ENCODE measurements around the gene BRI3BP. TPM values are rescaled to one million over a fixed set of nuclear protein-coding genes. Genes with fewer than 3 reads are reported as not detected.
"Not testable (repeated sequence)": the region's sequence is repeated elsewhere in the genome, so short reads cannot be mapped to it uniquely, and the experiment has no call there.

The BRI3BP gene
- total RNA-seq, 1 donor from 2014 or later, result 3.9 TPM

GRCh38 chr12:125070112-125070511, 76.7 kb downstream of the BRI3BP start:
- no peak for DNase-seq

- no peak for DNase-seq
Measured at GRCh38 chr12:125070661-125071390, 77.4 kb downstream of the BRI3BP start.

- no peak for DNase-seq
Measured at GRCh38 chr12:125071456-125071855, 78.0 kb downstream of the BRI3BP start.

- no peak for DNase-seq
Measured at GRCh38 chr12:125072496-125072895, 79.1 kb downstream of the BRI3BP start.

- not testable (repeated sequence) for DNase-seq
Measured at GRCh38 chr12:125074294-125074693, 80.8 kb downstream of the BRI3BP start.

- no peak for DNase-seq
Measured at GRCh38 chr12:125076103-125076502, 82.7 kb downstream of the BRI3BP start.

GRCh38 chr12:125079084-125079483, 85.6 kb downstream of the BRI3BP start:
- DNase-seq, result no peak

GRCh38 chr12:125079648-125080645, 86.5 kb downstream of the BRI3BP start:
- DNase-seq, result no peak

Other genes with a start within 250 kb of the BRI3BP start
- gene SCARB1, start 129.8 kb upstream of the BRI3BP start, total RNA-seq, result 42.5 and 44.1 TPM in 2 replicates
- 1,840 and 2,354 TPM in 2 replicates for gene UBC, start 79.0 kb upstream of the BRI3BP start, total RNA-seq
- gene DHX37, start 4.5 kb upstream of the BRI3BP start, total RNA-seq, result 14.6 and 24.8 TPM in 2 replicates
- 29.4 and 50.5 TPM in 2 replicates for gene AACS, start 71.8 kb downstream of the BRI3BP start, total RNA-seq
- gene TMEM132B, start 192.7 kb downstream of the BRI3BP start, total RNA-seq, result under 0.01 and 0.17 TPM in 2 replicates

Data from dermis blood vessel endothelial cell (primary cell).